ENCODE data around the gene PAN3.
"Not testable (repeated sequence)": the region's sequence is repeated elsewhere in the genome, so short reads cannot be mapped to it uniquely, and the experiment has no call there.

Gene PAN3

GRCh38 chr13:28137596-28137995 lies 749 bp upstream of the PAN3 start:
- no peak for DNase-seq

GRCh38 chr13:28138756-28139470 lies 568 bp downstream of the PAN3 start:
- peak; percentile 85 for DNase-seq

- no peak for DNase-seq
Measured at GRCh38 chr13:28140433-28141125, 2.2 kb downstream of the PAN3 start.

GRCh38 chr13:28141542-28141941 lies 3.2 kb downstream of the PAN3 start:
- DNase-seq = not testable (repeated sequence)

- DNase-seq = no peak
Measured at GRCh38 chr13:28145049-28145448, 6.7 kb downstream of the PAN3 start.

GRCh38 chr13:28147495-28147894 lies 9.2 kb downstream of the PAN3 start:
- no peak for DNase-seq

- no peak for DNase-seq
Measured at GRCh38 chr13:28159057-28159456, 20.7 kb downstream of the PAN3 start.

GRCh38 chr13:28161370-28161769 lies 23.0 kb downstream of the PAN3 start:
- no peak for DNase-seq

GRCh38 chr13:28163587-28163986 lies 25.2 kb downstream of the PAN3 start:
- DNase-seq = no peak

- DNase-seq = no peak
Measured at GRCh38 chr13:28166257-28166656, 27.9 kb downstream of the PAN3 start.

GRCh38 chr13:28171266-28171665 lies 32.9 kb downstream of the PAN3 start:
- no peak for DNase-seq

- DNase-seq = no peak
Measured at GRCh38 chr13:28172947-28173346, 34.6 kb downstream of the PAN3 start.

GRCh38 chr13:28173793-28174192 lies 35.4 kb downstream of the PAN3 start:
- no peak for DNase-seq

GRCh38 chr13:28177327-28177726 lies 39.0 kb downstream of the PAN3 start:
- no peak for DNase-seq

GRCh38 chr13:28177877-28178276 lies 39.5 kb downstream of the PAN3 start:
- DNase-seq = no peak

GRCh38 chr13:28179974-28180373 lies 41.6 kb downstream of the PAN3 start:
- DNase-seq = no peak

- no peak for DNase-seq
Measured at GRCh38 chr13:28181413-28181812, 43.1 kb downstream of the PAN3 start.

GRCh38 chr13:28185256-28185655 lies 46.9 kb downstream of the PAN3 start:
- DNase-seq = no peak

GRCh38 chr13:28199089-28199488 lies 60.7 kb downstream of the PAN3 start:
- DNase-seq = no peak

GRCh38 chr13:28204043-28204442 lies 65.7 kb downstream of the PAN3 start:
- DNase-seq = no peak

GRCh38 chr13:28204690-28205443 lies 66.5 kb downstream of the PAN3 start:
- DNase-seq = no peak

- DNase-seq = no peak
Measured at GRCh38 chr13:28218679-28219078, 80.3 kb downstream of the PAN3 start.

GRCh38 chr13:28219408-28220099 lies 81.2 kb downstream of the PAN3 start:
- no peak for DNase-seq

Measured in NCI-H2227 treated with DMSO at 0.1 percent for 48 hours (cell line).